A673 (cell line): ENCODE measurements around the gene SRP54. TPM values are rescaled to one million over a fixed set of nuclear protein-coding genes. Genes with fewer than 3 reads are reported as not detected.
"Not testable (repeated sequence)": the region's sequence is repeated elsewhere in the genome, so short reads cannot be mapped to it uniquely, and the experiment has no call there.

Experiments used
- BruUV-seq: library from RNA; stranded (reverse); fragments of 400-500 nt; replicated peaks from 2 replicates; lab custom pipeline; 2021; lab: Mats Ljungman, UMichigan
- CTCF ChIA-PET: fragments of 300-600 bp; sonication (Branson Sonifier 250); formaldehyde crosslinking; loops from one replicate; lab custom pipeline; 2022; ENCODE audit warnings: antibody characterized with exemption; lab: Charles Lee
- POLR2A ChIA-PET: fragments of 300-600 bp; sonication (Branson Sonifier 250); formaldehyde crosslinking; loops from one replicate; lab custom pipeline; 2022; ENCODE audit warnings: antibody characterized with exemption; ENCODE audit not compliant: low non-redundant PET; lab: Charles Lee
- DNase-seq: peaks from one replicate; pipeline ENCODE4 v3.0.0-alpha.2; 2015; ENCODE audit warnings: low spot score
- H3K27ac ChIP-seq: fragments of 200-600 bp; sonication (generic); 2 replicates; pipeline ENCODE4 v1.5.1; 2016; ENCODE audit warnings: mixed run types, low read depth, mild to moderate bottlenecking, mixed read lengths, antibody characterized with exemption, low read length; ENCODE audit not compliant: poor library complexity, severe bottlenecking
- H3K27me3 ChIP-seq: fragments of 200-600 bp; sonication (generic); replicated peaks from 2 replicates; pipeline ENCODE4 v1.6.1; 2017; ENCODE audit warnings: mixed run types, low read depth, mild to moderate bottlenecking, mixed read lengths, antibody characterized with exemption, low read length; ENCODE audit not compliant: insufficient read depth, poor library complexity
- H3K36me3 ChIP-seq: fragments of 200-600 bp; sonication (generic); 2 replicates; pipeline ENCODE4 v1.6.1; 2016; ENCODE audit warnings: mixed run types, mild to moderate bottlenecking, mixed read lengths, antibody characterized with exemption, low read length; ENCODE audit not compliant: insufficient read depth, poor library complexity, severe bottlenecking
- H3K4me1 ChIP-seq: fragments of 200-600 bp; sonication (generic); 2 replicates; pipeline ENCODE4 v1.6.1; 2017; ENCODE audit warnings: mixed run types, mild to moderate bottlenecking, mixed read lengths, antibody characterized with exemption, low read length; ENCODE audit not compliant: insufficient read depth, poor library complexity, severe bottlenecking
- H3K4me3 ChIP-seq: fragments of 200-600 bp; sonication (generic); 2 replicates; pipeline ENCODE4 v1.5.1; 2016; ENCODE audit warnings: low read depth, mixed run types, mild to moderate bottlenecking, mixed read lengths, low read length; ENCODE audit not compliant: poor library complexity, severe bottlenecking
- H3K9me3 ChIP-seq: fragments of 200-600 bp; sonication (generic); 2 replicates; pipeline ENCODE4 v1.6.1; 2016; ENCODE audit warnings: mixed run types, low read depth, mild to moderate bottlenecking, mixed read lengths, antibody characterized with exemption, low read length; ENCODE audit not compliant: poor library complexity, severe bottlenecking
- CTCF ChIP-seq: fragments of 300-800, 200-600 bp; sonication (generic); conservative IDR thresholded peaks from 2 replicates; pipeline ENCODE4 v1.5.1; 2017; ENCODE audit warnings: low read depth, mild to moderate bottlenecking, antibody characterized with exemption, low read length, moderate library complexity, mixed read lengths
- EZH2 ChIP-seq: fragments of 200-600 bp; sonication (generic); IDR thresholded peaks from 2 replicates; pipeline ENCODE4 v1.6.1; 2017; ENCODE audit warnings: borderline replicate concordance, low read depth, mild to moderate bottlenecking, mixed read lengths, antibody characterized with exemption, low read length; ENCODE audit not compliant: poor library complexity, severe bottlenecking
- intact Hi-C: fragments of 100-400 bp; cut with micrococcal nuclease; formaldehyde crosslinking; loops from one replicate; pipeline ENCODE4 v1.10.0; 2022; ENCODE audit not compliant: unreplicated experiment
- total RNA-seq: library from RNA; stranded (reverse); gene quantifications from 2 replicates; pipeline ENCODE4 v1.2.3, GENCODE V29; 2021

Gene SRP54
- total RNA-seq, 1 experiment from 2014 or later: 60.2 TPM

- no peak overlapping the region for H3K4me3 ChIP-seq
- H3K36me3 ChIP-seq: no peaks in the 10 kb centered on the region
- intact Hi-C loops: no loop called here
- CTCF ChIA-PET: no interaction called here
- BruUV-seq: no TSS peak
- H3K27ac ChIP-seq: no peak overlapping the region
- POLR2A ChIA-PET: no interaction called here
- H3K4me1 ChIP-seq: peaks cover 5% of the 10 kb centered on the region
- H3K9me3 ChIP-seq: no peaks in the 10 kb centered on the region
- no peaks in the 10 kb centered on the region for H3K27me3 ChIP-seq
- no peak for DNase-seq
- TF ChIP-seq CTCF (no peak), EZH2 (no peak)
Observed at GRCh38 chr14:35052637-35053036, 69.8 kb downstream of the SRP54 start.

- H3K36me3 ChIP-seq, DNase-seq, H3K9me3 ChIP-seq, BruUV-seq, H3K4me1 ChIP-seq, H3K4me3 ChIP-seq, intact Hi-C loops, H3K27ac ChIP-seq, H3K27me3 ChIP-seq, CTCF ChIA-PET: not testable (repeated sequence)
- POLR2A ChIA-PET: interaction anchor here (0.6 kb wide), 1 partner anchor 112 kb away, joined by 3 read pairs; no protein-coding TSS in a partner anchor
Observed at GRCh38 chr14:35061113-35061791, 78.5 kb downstream of the SRP54 start.

- DNase-seq, H3K4me3 ChIP-seq, POLR2A ChIA-PET, intact Hi-C loops, H3K9me3 ChIP-seq, H3K4me1 ChIP-seq, BruUV-seq, H3K27me3 ChIP-seq, H3K27ac ChIP-seq, H3K36me3 ChIP-seq: not testable (repeated sequence)
- CTCF ChIA-PET: interaction anchor here (0.6 kb wide), 1 partner anchor 77 kb away, joined by 6 read pairs; no protein-coding TSS in a partner anchor
Observed at GRCh38 chr14:35065731-35066130, 82.9 kb downstream of the SRP54 start.

GRCh38 chr14:35068238-35069012 is 85.6 kb downstream of the SRP54 start:
- no peaks in the 10 kb centered on the region for H3K27me3 ChIP-seq
- no TSS peak for BruUV-seq
- H3K4me3 ChIP-seq: no peak overlapping the region
- ChIA-PET POLR2A (no interaction called here), CTCF (no interaction called here)
- DNase-seq: no peak
- H3K4me1 ChIP-seq: no peaks in the 10 kb centered on the region
- no peak overlapping the region for H3K27ac ChIP-seq
- peaks cover 6% of the 10 kb centered on the region for H3K36me3 ChIP-seq
- H3K9me3 ChIP-seq: no peaks in the 10 kb centered on the region
- intact Hi-C loops: no loop called here
- TF ChIP-seq EZH2 (no peak), CTCF (no peak)
